HepG2 (cell line): ENCODE measurements around the gene ATP13A3.

Experiments
- BHLHE40 ChIP-seq: IDR thresholded peaks from 2 replicates; pipeline ENCODE4 v1.6.1; 2011; ENCODE audit warnings: low read length, improper control_type of control experiment
- CEBPB ChIP-seq: IDR thresholded peaks from 2 replicates; pipeline ENCODE4 v1.6.1; 2011; ENCODE audit warnings: low read depth, low read length, improper control_type of control experiment, borderline replicate concordance
- EZH2 ChIP-seq: conservative IDR thresholded peaks from 2 replicates; pipeline ENCODE4 v1.6.1; 2012; ENCODE audit warnings: mild to moderate bottlenecking, low read depth, low read length, moderate library complexity
- FOXP1 ChIP-seq, 2 experiments: fragments of 450-650 bp in 1 of 2; IDR thresholded peaks; 2 replicates each; pipeline ENCODE4 v1.6.1; 2017 to 2018; ENCODE audit warnings: antibody characterized with exemption in 1 of 2
- MTA1 ChIP-seq: sonication (generic); formaldehyde crosslinking; IDR thresholded peaks from 2 replicates; pipeline ENCODE4 v1.4.0; 2020; ENCODE audit warnings: missing genetic modification reagents, mild to moderate bottlenecking, borderline replicate concordance
- PLSCR1 ChIP-seq: sonication (generic); formaldehyde crosslinking; IDR thresholded peaks from 2 replicates; pipeline ENCODE4 v1.5.0; 2020; ENCODE audit warnings: missing genetic modification reagents, mild to moderate bottlenecking, borderline replicate concordance
- REST ChIP-seq, 2 experiments: IDR thresholded peaks; 2 replicates each; pipeline ENCODE4 v1.6.1; 2011 to 2012; ENCODE audit warnings: low read length in 2 of 2, borderline replicate concordance in 1 of 2, low read depth in 1 of 2, mild to moderate bottlenecking in 1 of 2, moderate library complexity in 1 of 2
- SIX1 ChIP-seq: sonication (generic); formaldehyde crosslinking; IDR thresholded peaks from 2 replicates; pipeline ENCODE4 v1.4.0; 2020; ENCODE audit warnings: missing genetic modification reagents, borderline replicate concordance
- ZNF121 ChIP-seq: sonication (generic); formaldehyde crosslinking; IDR thresholded peaks from 2 replicates; pipeline ENCODE4 v1.5.0; 2020; ENCODE audit warnings: mild to moderate bottlenecking, missing genetic modification reagents
- ZNF816 ChIP-seq: sonication (generic); formaldehyde crosslinking; IDR thresholded peaks from 2 replicates; pipeline ENCODE4 v1.8.0; 2022; ENCODE audit warnings: missing genetic modification reagents, mild to moderate bottlenecking, borderline replicate concordance
- TF ChIP-seq, protein P1 (sequence below), 2 experiments: fragments of 450-650 bp in 1 of 2; sonication (generic) in 1 of 2; formaldehyde crosslinking in 1 of 2; IDR thresholded peaks; 2 replicates each; pipeline versions ENCODE4 v1.6.1 to v1.8.0; 2016 to 2022; ENCODE audit warnings: antibody characterized with exemption in 1 of 2, mild to moderate bottlenecking in 1 of 2, missing genetic modification reagents in 1 of 2
- TF ChIP-seq, protein P2 (sequence below): sonication (generic); formaldehyde crosslinking; IDR thresholded peaks from 2 replicates; pipeline ENCODE4 v1.5.0; 2020; ENCODE audit warnings: mild to moderate bottlenecking, missing genetic modification reagents, moderate library complexity

DNA sequence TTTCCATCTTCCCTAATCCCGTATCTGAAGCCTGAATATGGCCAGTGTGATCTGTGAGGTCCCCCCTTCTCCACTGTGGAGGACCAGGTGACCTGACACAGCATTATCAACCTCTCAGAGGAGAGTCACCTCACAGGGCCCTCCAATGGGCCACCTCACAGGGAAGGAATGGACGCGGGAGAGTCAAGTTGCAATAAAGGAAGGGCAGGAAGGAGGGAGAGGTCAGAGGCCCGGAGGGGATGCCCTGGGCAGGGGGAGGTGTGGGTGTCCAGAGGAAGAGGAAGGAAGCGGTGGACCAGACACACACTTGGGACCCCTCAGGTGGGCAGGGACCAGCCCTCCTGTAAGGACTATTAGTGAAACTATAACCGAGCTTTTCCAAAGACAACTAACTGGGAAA lies 102.6 kb downstream of the ATP13A3 start:
- TF ChIP-seq BHLHE40 = no peak
- TF ChIP-seq EZH2 = no peak
- TF ChIP-seq MTA1 = no peak
- TF ChIP-seq PLSCR1 (CRISPR knock-in tag) = no peak
- no peak for TF ChIP-seq CEBPB
- TF ChIP-seq SIX1 (CRISPR knock-in tag) = no peak
- no peak for TF ChIP-seq ZNF121 (CRISPR knock-in tag)
- TF ChIP-seq REST (IDR thresholded peaks at IDR 0.05; ENCODE audit: borderline replicate concordance in 1 of 2, low read depth in 1 of 2, low read length in 2 of 2) = no peak
- TF ChIP-seq, protein P1, sequence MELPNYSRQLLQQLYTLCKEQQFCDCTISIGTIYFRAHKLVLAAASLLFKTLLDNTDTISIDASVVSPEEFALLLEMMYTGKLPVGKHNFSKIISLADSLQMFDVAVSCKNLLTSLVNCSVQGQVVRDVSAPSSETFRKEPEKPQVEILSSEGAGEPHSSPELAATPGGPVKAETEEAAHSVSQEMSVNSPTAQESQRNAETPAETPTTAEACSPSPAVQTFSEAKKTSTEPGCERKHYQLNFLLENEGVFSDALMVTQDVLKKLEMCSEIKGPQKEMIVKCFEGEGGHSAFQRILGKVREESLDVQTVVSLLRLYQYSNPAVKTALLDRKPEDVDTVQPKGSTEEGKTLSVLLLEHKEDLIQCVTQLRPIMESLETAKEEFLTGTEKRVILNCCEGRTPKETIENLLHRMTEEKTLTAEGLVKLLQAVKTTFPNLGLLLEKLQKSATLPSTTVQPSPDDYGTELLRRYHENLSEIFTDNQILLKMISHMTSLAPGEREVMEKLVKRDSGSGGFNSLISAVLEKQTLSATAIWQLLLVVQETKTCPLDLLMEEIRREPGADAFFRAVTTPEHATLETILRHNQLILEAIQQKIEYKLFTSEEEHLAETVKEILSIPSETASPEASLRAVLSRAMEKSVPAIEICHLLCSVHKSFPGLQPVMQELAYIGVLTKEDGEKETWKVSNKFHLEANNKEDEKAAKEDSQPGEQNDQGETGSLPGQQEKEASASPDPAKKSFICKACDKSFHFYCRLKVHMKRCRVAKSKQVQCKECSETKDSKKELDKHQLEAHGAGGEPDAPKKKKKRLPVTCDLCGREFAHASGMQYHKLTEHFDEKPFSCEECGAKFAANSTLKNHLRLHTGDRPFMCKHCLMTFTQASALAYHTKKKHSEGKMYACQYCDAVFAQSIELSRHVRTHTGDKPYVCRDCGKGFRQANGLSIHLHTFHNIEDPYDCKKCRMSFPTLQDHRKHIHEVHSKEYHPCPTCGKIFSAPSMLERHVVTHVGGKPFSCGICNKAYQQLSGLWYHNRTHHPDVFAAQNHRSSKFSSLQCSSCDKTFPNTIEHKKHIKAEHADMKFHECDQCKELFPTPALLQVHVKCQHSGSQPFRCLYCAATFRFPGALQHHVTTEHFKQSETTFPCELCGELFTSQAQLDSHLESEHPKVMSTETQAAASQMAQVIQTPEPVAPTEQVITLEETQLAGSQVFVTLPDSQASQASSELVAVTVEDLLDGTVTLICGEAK (IDR thresholded peaks at IDR 0.05) = no peak
- TF ChIP-seq, protein P1 (CRISPR knock-in tag; IDR thresholded peaks at IDR 0.05) = no peak
- TF ChIP-seq, protein P2, sequence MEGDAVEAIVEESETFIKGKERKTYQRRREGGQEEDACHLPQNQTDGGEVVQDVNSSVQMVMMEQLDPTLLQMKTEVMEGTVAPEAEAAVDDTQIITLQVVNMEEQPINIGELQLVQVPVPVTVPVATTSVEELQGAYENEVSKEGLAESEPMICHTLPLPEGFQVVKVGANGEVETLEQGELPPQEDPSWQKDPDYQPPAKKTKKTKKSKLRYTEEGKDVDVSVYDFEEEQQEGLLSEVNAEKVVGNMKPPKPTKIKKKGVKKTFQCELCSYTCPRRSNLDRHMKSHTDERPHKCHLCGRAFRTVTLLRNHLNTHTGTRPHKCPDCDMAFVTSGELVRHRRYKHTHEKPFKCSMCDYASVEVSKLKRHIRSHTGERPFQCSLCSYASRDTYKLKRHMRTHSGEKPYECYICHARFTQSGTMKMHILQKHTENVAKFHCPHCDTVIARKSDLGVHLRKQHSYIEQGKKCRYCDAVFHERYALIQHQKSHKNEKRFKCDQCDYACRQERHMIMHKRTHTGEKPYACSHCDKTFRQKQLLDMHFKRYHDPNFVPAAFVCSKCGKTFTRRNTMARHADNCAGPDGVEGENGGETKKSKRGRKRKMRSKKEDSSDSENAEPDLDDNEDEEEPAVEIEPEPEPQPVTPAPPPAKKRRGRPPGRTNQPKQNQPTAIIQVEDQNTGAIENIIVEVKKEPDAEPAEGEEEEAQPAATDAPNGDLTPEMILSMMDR = no peak
- no peak for TF ChIP-seq ZNF816 (CRISPR knock-in tag)
- no peak for TF ChIP-seq FOXP1 (IDR thresholded peaks at IDR 0.05)
- TF ChIP-seq FOXP1 (CRISPR knock-in tag; IDR thresholded peaks at IDR 0.05) = no peak
